Esophagus squamous epithelium (tissue), 4 donors: ENCODE results near the gene LRP1B.

ENCODE experiments used
- POLR2A ChIP-seq, 4 donors: fragments of 450-650 bp; IDR thresholded peaks; one replicate each; pipeline ENCODE4 v1.6.1; 2017; ENCODE audit warnings: antibody characterized with exemption in 4 of 4, mild to moderate bottlenecking in 4 of 4, moderate library complexity in 3 of 4
- TF ChIP-seq, protein P1 (sequence below), 6 experiments: fragments of 450-650 bp in 4 of 6; fragments of 200-600 bp in 2 of 6; sonication (generic) in 2 of 6; IDR thresholded peaks; one replicate each; pipeline ENCODE4 v1.5.1; 2016 to 2019; ENCODE audit warnings: antibody characterized with exemption in 6 of 6, mild to moderate bottlenecking in 4 of 6, moderate library complexity in 4 of 6

DNA sequence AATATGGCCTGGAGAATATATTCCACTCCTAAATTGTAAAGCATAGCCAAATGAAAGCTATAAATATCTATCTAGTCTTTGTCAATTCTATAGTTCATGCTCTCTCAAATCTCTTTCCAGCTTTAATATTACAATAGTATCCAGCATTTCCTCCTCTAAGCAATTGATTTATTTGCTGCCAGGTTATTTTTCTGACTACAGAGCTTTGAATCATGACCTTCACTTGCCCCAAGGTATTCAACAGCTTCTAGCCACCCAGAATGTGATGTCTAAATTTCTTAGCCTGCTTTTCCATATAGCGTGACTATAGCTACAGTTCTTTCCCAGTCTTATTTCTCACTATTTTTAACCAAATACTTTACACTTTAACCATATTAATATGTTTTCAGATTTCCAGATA, 1287.6 kb downstream of the LRP1B start:
- TF ChIP-seq, protein P1, sequence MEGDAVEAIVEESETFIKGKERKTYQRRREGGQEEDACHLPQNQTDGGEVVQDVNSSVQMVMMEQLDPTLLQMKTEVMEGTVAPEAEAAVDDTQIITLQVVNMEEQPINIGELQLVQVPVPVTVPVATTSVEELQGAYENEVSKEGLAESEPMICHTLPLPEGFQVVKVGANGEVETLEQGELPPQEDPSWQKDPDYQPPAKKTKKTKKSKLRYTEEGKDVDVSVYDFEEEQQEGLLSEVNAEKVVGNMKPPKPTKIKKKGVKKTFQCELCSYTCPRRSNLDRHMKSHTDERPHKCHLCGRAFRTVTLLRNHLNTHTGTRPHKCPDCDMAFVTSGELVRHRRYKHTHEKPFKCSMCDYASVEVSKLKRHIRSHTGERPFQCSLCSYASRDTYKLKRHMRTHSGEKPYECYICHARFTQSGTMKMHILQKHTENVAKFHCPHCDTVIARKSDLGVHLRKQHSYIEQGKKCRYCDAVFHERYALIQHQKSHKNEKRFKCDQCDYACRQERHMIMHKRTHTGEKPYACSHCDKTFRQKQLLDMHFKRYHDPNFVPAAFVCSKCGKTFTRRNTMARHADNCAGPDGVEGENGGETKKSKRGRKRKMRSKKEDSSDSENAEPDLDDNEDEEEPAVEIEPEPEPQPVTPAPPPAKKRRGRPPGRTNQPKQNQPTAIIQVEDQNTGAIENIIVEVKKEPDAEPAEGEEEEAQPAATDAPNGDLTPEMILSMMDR (IDR thresholded peaks at IDR 0.05): no peak
- no peak for TF ChIP-seq POLR2A (IDR thresholded peaks at IDR 0.05)
